ENCODE data around the gene SYNE1.

Gene SYNE1

DNA sequence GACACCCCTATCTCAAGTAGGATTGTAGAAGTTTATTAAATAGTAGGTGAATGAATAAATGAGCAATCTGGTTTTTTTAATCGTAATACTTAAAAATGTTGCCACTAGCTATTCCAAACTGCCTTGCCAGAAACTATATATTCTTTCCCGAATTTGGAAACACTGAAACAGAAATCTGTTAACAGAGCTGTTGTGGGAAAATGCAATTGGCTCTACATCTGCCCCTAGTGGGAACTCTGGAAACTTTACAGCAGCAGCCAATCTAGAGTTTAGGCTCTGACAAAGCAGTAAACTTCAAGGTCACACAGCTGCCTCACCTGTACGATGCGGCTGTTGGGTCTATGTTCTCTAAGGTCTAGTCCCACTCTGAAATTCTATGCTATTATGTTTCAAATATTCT, 41.7 kb downstream of the SYNE1 start:
- Histone ChIP-seq H3K9ac (no peak overlapping the region), H3K9me3 (ENCODE audit: control insufficient read depth, low read length) (no peaks in the 10 kb centered on the region), H2AFZ (peak overlapping the region; percentile 7), H3K79me2 (no peaks in the 10 kb centered on the region), H3K27me3 (ENCODE audit: control insufficient read depth, insufficient read depth, low read length) (no peaks in the 10 kb centered on the region), H3K27ac (no peak overlapping the region), H3K4me2 (ENCODE audit: low read length) (no peak overlapping the region), H3K36me3 (ENCODE audit: control insufficient read depth, insufficient read depth, low read length) (no peaks in the 10 kb centered on the region), H3K4me3 (ENCODE audit: low read depth, low read length) (no peak overlapping the region), H3K4me1 (no peaks in the 10 kb centered on the region)
- TF ChIP-seq, protein P1, sequence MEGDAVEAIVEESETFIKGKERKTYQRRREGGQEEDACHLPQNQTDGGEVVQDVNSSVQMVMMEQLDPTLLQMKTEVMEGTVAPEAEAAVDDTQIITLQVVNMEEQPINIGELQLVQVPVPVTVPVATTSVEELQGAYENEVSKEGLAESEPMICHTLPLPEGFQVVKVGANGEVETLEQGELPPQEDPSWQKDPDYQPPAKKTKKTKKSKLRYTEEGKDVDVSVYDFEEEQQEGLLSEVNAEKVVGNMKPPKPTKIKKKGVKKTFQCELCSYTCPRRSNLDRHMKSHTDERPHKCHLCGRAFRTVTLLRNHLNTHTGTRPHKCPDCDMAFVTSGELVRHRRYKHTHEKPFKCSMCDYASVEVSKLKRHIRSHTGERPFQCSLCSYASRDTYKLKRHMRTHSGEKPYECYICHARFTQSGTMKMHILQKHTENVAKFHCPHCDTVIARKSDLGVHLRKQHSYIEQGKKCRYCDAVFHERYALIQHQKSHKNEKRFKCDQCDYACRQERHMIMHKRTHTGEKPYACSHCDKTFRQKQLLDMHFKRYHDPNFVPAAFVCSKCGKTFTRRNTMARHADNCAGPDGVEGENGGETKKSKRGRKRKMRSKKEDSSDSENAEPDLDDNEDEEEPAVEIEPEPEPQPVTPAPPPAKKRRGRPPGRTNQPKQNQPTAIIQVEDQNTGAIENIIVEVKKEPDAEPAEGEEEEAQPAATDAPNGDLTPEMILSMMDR (IDR thresholded peaks at IDR 0.05) = no peak

DNA sequence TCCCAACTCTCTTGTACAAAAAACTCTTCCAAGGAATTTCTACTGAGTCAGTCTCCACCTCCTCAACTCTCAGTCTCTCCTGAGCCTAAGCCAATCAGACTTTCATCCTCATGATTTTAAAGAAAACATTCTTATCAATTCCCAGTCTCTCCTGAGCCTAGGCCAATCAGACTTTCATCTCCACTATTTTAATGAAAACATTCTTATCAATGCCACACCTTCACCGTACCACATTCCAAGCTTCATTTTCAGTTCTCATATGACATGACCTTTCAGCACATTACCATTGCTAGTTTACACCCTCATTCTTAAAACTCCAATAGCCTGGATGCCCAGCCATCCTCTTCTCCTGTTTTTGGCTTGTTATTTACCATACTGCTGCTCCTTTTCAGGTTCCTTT, 42.5 kb downstream of the SYNE1 start:
- H3K4me3 ChIP-seq (ENCODE audit: low read depth, low read length) = no peak overlapping the region
- H3K36me3 ChIP-seq (ENCODE audit: control insufficient read depth, insufficient read depth, low read length) = no peaks in the 10 kb centered on the region
- TF ChIP-seq, protein P1 (IDR thresholded peaks at IDR 0.05) = no peak
- H3K4me1 ChIP-seq = no peaks in the 10 kb centered on the region
- H3K79me2 ChIP-seq = no peaks in the 10 kb centered on the region
- H2AFZ ChIP-seq = no peak overlapping the region
- H3K9me3 ChIP-seq (ENCODE audit: control insufficient read depth, low read length) = no peaks in the 10 kb centered on the region
- H3K9ac ChIP-seq = no peak overlapping the region
- no peak overlapping the region for H3K4me2 ChIP-seq (ENCODE audit: low read length)
- no peaks in the 10 kb centered on the region for H3K27me3 ChIP-seq (ENCODE audit: control insufficient read depth, insufficient read depth, low read length)
- no peak overlapping the region for H3K27ac ChIP-seq

DNA sequence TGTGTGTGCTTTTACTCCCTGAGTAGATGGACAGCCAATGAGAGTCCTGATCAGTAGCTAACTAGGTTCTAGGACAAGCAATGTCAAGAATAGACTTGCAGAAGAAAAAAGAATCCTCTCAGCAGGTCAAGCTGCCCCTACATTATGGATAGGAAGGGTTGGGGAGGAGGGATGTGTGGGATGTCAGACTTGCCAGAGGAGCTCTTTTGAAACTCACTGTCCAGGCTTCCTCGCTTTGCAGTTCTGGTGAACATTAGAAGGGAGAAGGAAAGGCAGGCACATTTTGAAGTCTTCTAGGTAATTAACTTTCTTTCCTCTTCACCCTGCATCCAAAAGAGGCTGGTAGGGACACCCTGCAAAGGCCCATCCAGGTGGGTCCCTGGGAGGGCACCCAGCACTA, 48.7 kb downstream of the SYNE1 start:
- TF ChIP-seq, protein P1 (IDR thresholded peaks at IDR 0.05) = no peak

DNA sequence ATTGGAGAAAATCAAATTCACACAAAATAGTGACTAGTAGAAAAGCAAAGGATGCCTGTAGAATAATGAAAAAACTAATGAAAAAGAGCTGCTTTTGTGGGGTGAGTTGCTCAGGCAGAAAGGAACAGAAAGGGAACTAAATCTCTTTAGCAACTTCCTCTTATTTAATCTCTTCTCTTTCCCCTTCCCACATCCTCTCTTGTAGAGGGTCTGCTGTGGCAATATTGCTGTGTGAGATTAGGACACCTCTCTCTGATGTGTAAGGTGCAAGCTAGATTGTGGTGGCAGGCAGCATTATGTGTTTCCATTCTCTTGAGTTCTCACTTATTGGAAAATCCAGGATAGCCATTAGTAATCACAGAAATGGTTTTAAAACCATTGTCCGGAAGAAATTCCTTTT, 49.7 kb downstream of the SYNE1 start:
- Histone ChIP-seq H3K4me3 (ENCODE audit: low read depth, low read length) (no peak overlapping the region), H3K79me2 (no peaks in the 10 kb centered on the region), H3K27ac (no peak overlapping the region), H2AFZ (no peak overlapping the region), H3K9ac (no peak overlapping the region), H3K4me2 (ENCODE audit: low read length) (no peak overlapping the region), H3K9me3 (ENCODE audit: control insufficient read depth, low read length) (no peaks in the 10 kb centered on the region), H3K27me3 (ENCODE audit: control insufficient read depth, insufficient read depth, low read length) (no peaks in the 10 kb centered on the region), H3K36me3 (ENCODE audit: control insufficient read depth, insufficient read depth, low read length) (no peaks in the 10 kb centered on the region), H3K4me1 (no peaks in the 10 kb centered on the region)
- TF ChIP-seq, protein P1 (IDR thresholded peaks at IDR 0.05) = no peak

More for the DNA sequence above, 48.7 kb downstream of the SYNE1 start:
- no peaks in the 10 kb centered on the region for H3K36me3 ChIP-seq (ENCODE audit: control insufficient read depth, insufficient read depth, low read length)
- H3K4me1 ChIP-seq = no peaks in the 10 kb centered on the region
- H3K4me2 ChIP-seq (ENCODE audit: low read length) = no peak overlapping the region
- H2AFZ ChIP-seq = no peak overlapping the region
- no peaks in the 10 kb centered on the region for H3K9me3 ChIP-seq (ENCODE audit: control insufficient read depth, low read length)
- no peak overlapping the region for H3K9ac ChIP-seq
- no peaks in the 10 kb centered on the region for H3K79me2 ChIP-seq
- no peak overlapping the region for H3K4me3 ChIP-seq (ENCODE audit: low read depth, low read length)
- H3K27ac ChIP-seq = no peak overlapping the region
- no peaks in the 10 kb centered on the region for H3K27me3 ChIP-seq (ENCODE audit: control insufficient read depth, insufficient read depth, low read length)

DNA sequence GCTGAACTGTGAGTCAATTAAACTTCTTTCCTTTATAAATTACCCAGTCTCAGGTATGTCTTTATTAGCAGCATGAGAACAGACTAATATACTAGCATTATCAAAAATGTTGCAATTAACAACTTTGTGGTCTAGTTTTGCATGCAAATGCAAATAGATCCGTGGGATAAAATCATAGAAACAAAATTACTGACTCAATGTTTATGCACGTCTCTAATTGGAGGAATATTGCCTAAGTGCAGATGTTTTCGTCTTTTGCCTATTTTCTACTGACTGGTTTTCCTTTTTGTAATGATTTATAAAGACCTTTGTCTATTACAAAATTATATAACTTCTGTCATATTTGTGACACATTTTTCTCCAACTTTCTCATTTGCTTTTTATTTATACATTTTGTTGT, 51.9 kb downstream of the SYNE1 start:
- H3K4me1 ChIP-seq = no peaks in the 10 kb centered on the region
- no peaks in the 10 kb centered on the region for H3K9me3 ChIP-seq (ENCODE audit: control insufficient read depth, low read length)
- TF ChIP-seq, protein P1 (IDR thresholded peaks at IDR 0.05) = no peak
- H2AFZ ChIP-seq = no peak overlapping the region
- H3K9ac ChIP-seq = no peak overlapping the region
- H3K79me2 ChIP-seq = no peaks in the 10 kb centered on the region
- no peaks in the 10 kb centered on the region for H3K27me3 ChIP-seq (ENCODE audit: control insufficient read depth, insufficient read depth, low read length)
- H3K4me2 ChIP-seq (ENCODE audit: low read length) = no peak overlapping the region
- H3K36me3 ChIP-seq (ENCODE audit: control insufficient read depth, insufficient read depth, low read length) = no peaks in the 10 kb centered on the region
- no peak overlapping the region for H3K4me3 ChIP-seq (ENCODE audit: low read depth, low read length)
- no peak overlapping the region for H3K27ac ChIP-seq
